HG03095 (cell line): Measurements from ENCODE around the gene CSMD2.
"Not testable (repeated sequence)": the region's sequence is repeated elsewhere in the genome, so short reads cannot be mapped to it uniquely, and the experiment has no call there.

ENCODE experiments used
- ATAC-seq: cut with Tn5 transposase; IDR thresholded peaks from one replicate; pipeline ENCODE4 v1.9.1; 2021; ENCODE audit warnings: moderate library complexity; ENCODE audit not compliant: unreplicated experiment

The CSMD2 gene

GRCh38 chr1:34164771-34165391 is at the start of gene CSMD2:
TSS of gene CSMD2 (minus strand) at chr1:34165230. CDS start at chr1:34165097, 133 bp downstream.
- ATAC-seq: no peak

- no peak for ATAC-seq
Observed at GRCh38 chr1:34213956-34214355, 48.9 kb upstream of the CSMD2 start.

GRCh38 chr1:34212673-34213072 is 47.6 kb upstream of the CSMD2 start:
- ATAC-seq: no peak

GRCh38 chr1:34199927-34200326 is 34.9 kb upstream of the CSMD2 start:
- no peak for ATAC-seq

- ATAC-seq: no peak
Observed at GRCh38 chr1:34192621-34193020, 27.6 kb upstream of the CSMD2 start.

- no peak for ATAC-seq
Observed at GRCh38 chr1:34190692-34191091, 25.7 kb upstream of the CSMD2 start.

GRCh38 chr1:34188985-34189384 is 24.0 kb upstream of the CSMD2 start:
- ATAC-seq: no peak

GRCh38 chr1:34188418-34188817 is 23.4 kb upstream of the CSMD2 start:
- ATAC-seq: no peak

- ATAC-seq: no peak
Observed at GRCh38 chr1:34186741-34187494, 21.9 kb upstream of the CSMD2 start.

GRCh38 chr1:34183381-34183780 is 18.4 kb upstream of the CSMD2 start:
- ATAC-seq: not testable (repeated sequence)

- no peak for ATAC-seq
Observed at GRCh38 chr1:34178072-34178471, 13.0 kb upstream of the CSMD2 start.

- ATAC-seq: no peak
Observed at GRCh38 chr1:34176830-34177603, 12.0 kb upstream of the CSMD2 start, which contains the start of gene C1orf94. TSS of gene C1orf94 (plus strand) at chr1:34176907. CDS start at chr1:34177790, 883 bp downstream.

GRCh38 chr1:34175744-34176143 is 10.7 kb upstream of the CSMD2 start:
- ATAC-seq: no peak

GRCh38 chr1:34167389-34167788 is 2.4 kb upstream of the CSMD2 start:
- no peak for ATAC-seq

- no peak for ATAC-seq
Observed at GRCh38 chr1:34166625-34167361, 1.8 kb upstream of the CSMD2 start.

- ATAC-seq: no peak
Observed at GRCh38 chr1:34166191-34166624, 1.2 kb upstream of the CSMD2 start.

GRCh38 chr1:34165422-34165921 is 442 bp upstream of the CSMD2 start:
- no peak for ATAC-seq

GRCh38 chr1:34163792-34164731 is 968 bp downstream of the CSMD2 start:
- no peak for ATAC-seq
